Upper lobe of left lung (tissue), 4 donors: ENCODE data around the gene PTGR1.

Experiments used
- CTCF ChIP-seq, 6 experiments: fragments of 450-650 bp in 4 of 6; fragments of 200-600 bp in 2 of 6; sonication (generic) in 2 of 6; IDR thresholded peaks; one replicate each; pipeline ENCODE4 v1.5.1; 2016 to 2019; ENCODE audit warnings: antibody characterized with exemption in 6 of 6
- EP300 ChIP-seq, 4 donors: sonication (generic); formaldehyde crosslinking; IDR thresholded peaks; one replicate each; pipeline ENCODE4 v1.5.1; 2017; ENCODE audit warnings: antibody characterized with exemption in 4 of 4, control low read depth in 2 of 4
- POLR2AphosphoS5 ChIP-seq, 2 donors: sonication (generic); formaldehyde crosslinking; IDR thresholded peaks; one replicate each; pipeline ENCODE4 v1.5.1; 2017; ENCODE audit warnings: antibody characterized with exemption in 2 of 2

- TF ChIP-seq CTCF (IDR thresholded peaks at IDR 0.05) (no peak), EP300 (IDR thresholded peaks at IDR 0.05) (no peak), POLR2AphosphoS5 (IDR thresholded peaks at IDR 0.05) (no peak)
Measured at GRCh38 chr9:111531716-111532115, 67.7 kb downstream of the PTGR1 start.
